Measurements from ENCODE around the gene ATXN7. TPM values are rescaled to one million over a fixed set of nuclear protein-coding genes. Genes with fewer than 3 reads are reported as not detected.

Gene ATXN7
- total and polyA plus RNA-seq, 2 of the 13 experiments (the other 11 are each of a cell fraction or from before 2014, with no cell fraction given), result 13.8 to 20.0 TPM

GRCh38 chr3:64023187-64023860 is 159.7 kb downstream of the ATXN7 start, which contains the start of gene PSMD6 (continued):
- TF ChIP-seq DZIP1 (CRISPR knock-in tag; IDR thresholded peaks at IDR 0.05) (peak; percentile 69; the same call in 1 of the 2 replicates), MZF1 (CRISPR knock-in tag; IDR thresholded peaks at IDR 0.05; ENCODE audit: borderline replicate concordance) (no peak), ZNF672 (CRISPR knock-in tag; IDR thresholded peaks at IDR 0.05) (no peak), EED (CRISPR knock-in tag; IDR thresholded peaks at IDR 0.05) (peak; percentile 93; the same call in 1 of the 2 replicates), ZHX1 (CRISPR knock-in tag; IDR thresholded peaks at IDR 0.05; ENCODE audit: low read depth) (peak; percentile 76; the same call in 1 of the 2 replicates), ZC3H13 (CRISPR knock-in tag; IDR thresholded peaks at IDR 0.05) (no peak)

All from HepG2 (cell line).